GM23248 (cell line): ENCODE results near the gene TBC1D2B. TPM values are rescaled to one million over a fixed set of nuclear protein-coding genes. Genes with fewer than 3 reads are reported as not detected.

Experiments used
- DNase-seq: peaks from one replicate; pipeline ENCODE4 v3.0.0-alpha.2; 2015
- H2AFZ ChIP-seq: fragments of 200-600 bp; sonication (generic); 2 replicates; pipeline ENCODE4 v1.6.1; 2016; ENCODE audit warnings: antibody characterized with exemption
- H3F3A ChIP-seq: fragments of 200-600 bp; sonication (generic); 2 replicates; pipeline ENCODE4 v1.6.1; 2016; ENCODE audit warnings: mild to moderate bottlenecking, antibody characterized with exemption, mixed run types; ENCODE audit not compliant: insufficient read depth
- H3K27ac ChIP-seq: fragments of 200-600 bp; sonication (generic); 2 replicates; pipeline ENCODE4 v1.5.1; 2016; ENCODE audit warnings: mild to moderate bottlenecking
- H3K27me3 ChIP-seq: fragments of 200-600 bp; sonication (generic); replicated peaks from 2 replicates; pipeline ENCODE4 v1.6.1; 2016; ENCODE audit warnings: mild to moderate bottlenecking; ENCODE audit not compliant: insufficient read depth
- H3K36me3 ChIP-seq: fragments of 200-600 bp; sonication (generic); 2 replicates; pipeline ENCODE4 v1.6.1; 2016; ENCODE audit warnings: low read depth, mild to moderate bottlenecking
- H3K4me1 ChIP-seq: fragments of 200-600 bp; sonication (generic); 2 replicates; pipeline ENCODE4 v1.6.1; 2016; ENCODE audit warnings: mild to moderate bottlenecking; ENCODE audit not compliant: insufficient read depth
- H3K4me2 ChIP-seq: fragments of 200-600 bp; sonication (generic); one replicate; pipeline ENCODE4 v1.6.1; 2016; ENCODE audit warnings: mild to moderate bottlenecking; ENCODE audit not compliant: unreplicated experiment
- H3K4me3 ChIP-seq: fragments of 200-600 bp; sonication (generic); 2 replicates; pipeline ENCODE4 v1.5.1; 2016; ENCODE audit warnings: mild to moderate bottlenecking
- H3K79me2 ChIP-seq: fragments of 200-600 bp; sonication (generic); 2 replicates; pipeline ENCODE4 v1.6.1; 2016; ENCODE audit warnings: mild to moderate bottlenecking; ENCODE audit not compliant: insufficient read depth
- H3K9ac ChIP-seq: fragments of 200-600 bp; sonication (generic); 2 replicates; pipeline ENCODE4 v1.6.1; 2016; ENCODE audit warnings: mild to moderate bottlenecking
- H3K9me2 ChIP-seq: fragments of 200-600 bp; sonication (generic); 2 replicates; pipeline ENCODE4 v1.6.1; 2016; ENCODE audit warnings: mixed run types, mild to moderate bottlenecking, moderate library complexity; ENCODE audit not compliant: insufficient read depth
- H3K9me3 ChIP-seq: fragments of 200-600 bp; sonication (generic); one replicate; pipeline ENCODE4 v1.6.1; 2017; ENCODE audit warnings: low read depth
- H4K20me1 ChIP-seq: fragments of 200-600 bp; sonication (generic); 2 replicates; pipeline ENCODE4 v1.6.0; 2016; ENCODE audit not compliant: insufficient read depth
- EZH2 ChIP-seq: fragments of 200-600 bp; sonication (generic); IDR thresholded peaks from 2 replicates; pipeline ENCODE4 v1.6.1; 2018; ENCODE audit warnings: antibody characterized with exemption, mild to moderate bottlenecking; ENCODE audit not compliant: insufficient read depth, poor library complexity, severe bottlenecking
- EZH2phosphoT487 ChIP-seq: fragments of 200-600 bp; sonication (generic); IDR thresholded peaks from 2 replicates; pipeline ENCODE4 v1.6.1; 2018; ENCODE audit warnings: antibody characterized with exemption, moderate library complexity, mild to moderate bottlenecking, low read depth; ENCODE audit not compliant: insufficient read depth
- WGBS, 2 experiments: methylation state at CpG; one replicate each; pipeline ENCODE4 v1.1.6; 2015 to 2017; ENCODE audit warnings: low lambda C conversion rate in 2 of 2, low coverage in 1 of 2; ENCODE audit errors: missing lambda C conversion rate in 2 of 2; 5-methylcytosine and 5-hydroxymethylcytosine counted together
- in situ Hi-C: fragments of 300-500 bp; cut with MboI; formaldehyde crosslinking; loops from 2 replicates; pipeline ENCODE4 v1.15.0; 2020
- polyA plus RNA-seq: library from polyadenylated mRNA; unstranded; fragments of >200 nt; fragmentation: Nextera tagmentation; extraction: Ambion mirVana; gene quantifications from 2 replicates; pipeline ENCODE4 v1.2.1, GENCODE V29; 2016
- total RNA-seq: library from RNA; depleted of rRNA; stranded (reverse); fragments of >200 nt; shearing (Covaris generic); gene quantifications from 2 replicates; pipeline ENCODE4 v1.2.3, GENCODE V29; 2014

Gene TBC1D2B
- total and polyA plus RNA-seq, 2 experiments from 2014 or later, result 11.1 to 40.5 TPM

GRCh38 chr15:78093242-78094020 is 15.9 kb upstream of the TBC1D2B start:
- H3K9ac ChIP-seq, result no peak overlapping the region
- no peaks in the 10 kb centered on the region for H3K9me2 ChIP-seq
- 0 out of 2 replicates have a peak, but pooled peaks cover 3% of the 10 kb centered on the region for H3F3A ChIP-seq
- WGBS, 2 experiments, result 2% methylated on average over 5 of the region's 5 CpGs
- H3K4me2 ChIP-seq, result no peak overlapping the region
- H3K4me1 ChIP-seq, result peaks cover 6% of the 10 kb centered on the region; the same call in 1 of the 2 replicates
- H3K4me3 ChIP-seq, result no peak overlapping the region
- no peaks in the 10 kb centered on the region; the same call in 1 of the 2 replicates for H3K27me3 ChIP-seq
- DNase-seq, result peak; percentile 85
- in situ Hi-C loops, result no loop called here
- no peaks in the 10 kb centered on the region for H3K79me2 ChIP-seq
- no peak overlapping the region for H2AFZ ChIP-seq
- TF ChIP-seq EZH2 (no peak), EZH2phosphoT487 (0 out of 2 replicates have a peak, but pooled peaks have one; percentile 46)
- H3K36me3 ChIP-seq, result no peaks in the 10 kb centered on the region
- no peak overlapping the region for H3K27ac ChIP-seq
- H3K9me3 ChIP-seq, result no peaks in the 10 kb centered on the region
- H4K20me1 ChIP-seq, result no peaks in the 10 kb centered on the region

- no peaks in the 10 kb centered on the region; the same call in 1 of the 2 replicates for H3K27me3 ChIP-seq
These were observed 14.9 kb upstream of the TBC1D2B start, which contains the start of gene SH2D7 for GRCh38 chr15:78092261-78093041. SH2D7 (plus strand) TSS chr15:78092561; CDS start chr15:78092585, 24 bp downstream.

GRCh38 chr15:78090422-78091063 is 13.0 kb upstream of the TBC1D2B start:
- no peak overlapping the region for H2AFZ ChIP-seq
- H3K4me2 ChIP-seq, result no peak overlapping the region
- no peaks in the 10 kb centered on the region for H3K79me2 ChIP-seq
- H3K9me3 ChIP-seq, result no peaks in the 10 kb centered on the region
- no peaks in the 10 kb centered on the region for H4K20me1 ChIP-seq
- H3K27me3 ChIP-seq, result no peaks in the 10 kb centered on the region; the same call in 1 of the 2 replicates
- no peak for DNase-seq
- 94 to 97% methylated on average over 3 of the region's 3 CpGs for WGBS, 2 experiments
- H3K36me3 ChIP-seq, result no peaks in the 10 kb centered on the region
- H3F3A ChIP-seq, result peaks cover 6% of the 10 kb centered on the region; the same call in 1 of the 2 replicates
- H3K9me2 ChIP-seq, result no peaks in the 10 kb centered on the region
- H3K4me3 ChIP-seq, result no peak overlapping the region
- peaks cover 21% of the 10 kb centered on the region for H3K4me1 ChIP-seq
- in situ Hi-C loops, result no loop called here
- H3K9ac ChIP-seq, result no peak overlapping the region
- TF ChIP-seq EZH2 (no peak), EZH2phosphoT487 (no peak)
- H3K27ac ChIP-seq, result no peak overlapping the region

More at GRCh38 chr15:78092261-78093041, 14.9 kb upstream of the TBC1D2B start, which contains the start of gene SH2D7:
- H3K4me1 ChIP-seq, result peaks cover 6% of the 10 kb centered on the region; the same call in 1 of the 2 replicates
- H3K9ac ChIP-seq, result no peak within 1 kb of the TSS
- no peak within 1 kb of the TSS for H3K27ac ChIP-seq
- H2AFZ ChIP-seq, result no peak within 1 kb of the TSS
- no peak for TF ChIP-seq EZH2
- TF ChIP-seq EZH2phosphoT487, result no peak
- H3K4me3 ChIP-seq, result no peak within 1 kb of the TSS
- in situ Hi-C loops, result no loop called here
- H3K9me2 ChIP-seq, result no peaks in the 10 kb centered on the region
- H4K20me1 ChIP-seq, result no peaks in the 10 kb centered on the region
- H3K4me2 ChIP-seq, result no peak within 1 kb of the TSS
- no peaks in the 10 kb centered on the region for H3K36me3 ChIP-seq
- H3F3A ChIP-seq, result 0 out of 2 replicates have a peak, but pooled peaks cover 3% of the 10 kb centered on the region
- no peaks in the 10 kb centered on the region for H3K9me3 ChIP-seq
- H3K79me2 ChIP-seq, result no peaks in the 10 kb centered on the region
- WGBS, 2 experiments, result 87 to 90% methylated on average over 11 of the region's 11 CpGs
- DNase-seq, result no peak

- Histone ChIP-seq H2AFZ (no peak overlapping the region), H3K4me3 (no peak overlapping the region), H3K9me3 (no peaks in the 10 kb centered on the region), H3K9ac (no peak overlapping the region), H3F3A (peaks cover 6% of the 10 kb centered on the region; the same call in 1 of the 2 replicates), H4K20me1 (no peaks in the 10 kb centered on the region), H3K27me3 (no peaks in the 10 kb centered on the region), H3K4me1 (peaks cover 29% of the 10 kb centered on the region), H3K79me2 (no peaks in the 10 kb centered on the region), H3K4me2 (no peak overlapping the region), H3K36me3 (no peaks in the 10 kb centered on the region), H3K27ac (no peak overlapping the region), H3K9me2 (no peaks in the 10 kb centered on the region)
- no peak for DNase-seq
- in situ Hi-C loops, result no loop called here
- TF ChIP-seq EZH2 (no peak), EZH2phosphoT487 (no peak)
- 60 to 64% methylated on average over 3 of the region's 3 CpGs for WGBS, 2 experiments
These were observed 11.2 kb upstream of the TBC1D2B start for GRCh38 chr15:78088773-78089080.
